Neuronal stem cell (in vitro differentiated cells): ENCODE data around the gene MAGT1.
"Not testable (repeated sequence)": the region's sequence is repeated elsewhere in the genome, so short reads cannot be mapped to it uniquely, and the experiment has no call there.

ENCODE experiments used
- DNase-seq: peaks from one replicate; pipeline ENCODE4 v3.0.0-alpha.2; 2013; ENCODE audit warnings: low spot score
- H2AFZ ChIP-seq: one replicate; pipeline ENCODE4 v1.6.1; 2013; ENCODE audit warnings: mild to moderate bottlenecking, low read length, inconsistent platforms
- H2AK5ac ChIP-seq: 2 replicates; pipeline ENCODE4 v1.6.1; 2013; ENCODE audit warnings: low read depth, mild to moderate bottlenecking, inconsistent platforms, low read length, moderate library complexity, mixed read lengths
- H2BK120ac ChIP-seq: 2 replicates; pipeline ENCODE4 v1.6.1; 2013; ENCODE audit warnings: low read depth, mild to moderate bottlenecking, inconsistent platforms, low read length, moderate library complexity, mixed read lengths
- H2BK12ac ChIP-seq: one replicate; pipeline ENCODE4 v1.6.1; 2013; ENCODE audit warnings: low read length, inconsistent platforms
- H2BK15ac ChIP-seq: 2 replicates; pipeline ENCODE4 v1.6.1; 2013; ENCODE audit warnings: mild to moderate bottlenecking, low read length, inconsistent platforms, mixed read lengths
- H2BK5ac ChIP-seq: one replicate; pipeline ENCODE4 v1.6.1; 2013; ENCODE audit warnings: inconsistent platforms, mild to moderate bottlenecking, low read length, moderate library complexity
- H3K14ac ChIP-seq: one replicate; pipeline ENCODE4 v1.6.1; 2013; ENCODE audit warnings: low read length, inconsistent platforms
- H3K18ac ChIP-seq: 2 replicates; pipeline ENCODE4 v1.6.1; 2013; ENCODE audit warnings: low read length, inconsistent platforms
- H3K23ac ChIP-seq: 2 replicates; pipeline ENCODE4 v1.6.1; 2013; ENCODE audit warnings: low read depth, mild to moderate bottlenecking, mixed read lengths, low read length, inconsistent platforms; ENCODE audit not compliant: poor library complexity
- H3K27ac ChIP-seq: replicated peaks from 3 replicates; pipeline ENCODE4 v1.5.1; 2013; ENCODE audit warnings: low read length, inconsistent platforms
- H3K27me3 ChIP-seq, 3 experiments: 2 replicates each; pipeline ENCODE4 v1.6.1; 2013; ENCODE audit warnings: low read length in 3 of 3, mild to moderate bottlenecking in 2 of 3, inconsistent platforms in 1 of 3, low read depth in 1 of 3, mixed read lengths in 1 of 3, moderate library complexity in 1 of 3; ENCODE audit not compliant: control insufficient read depth in 3 of 3, insufficient read depth in 3 of 3
- H3K36me3 ChIP-seq, 2 donors: replicated peaks in 1 of 2; 2 replicates each; pipeline ENCODE4 v1.6.1; 2013; ENCODE audit warnings: low read length in 2 of 2; ENCODE audit not compliant: control insufficient read depth in 2 of 2, insufficient read depth in 2 of 2
- H3K4ac ChIP-seq: 2 replicates; pipeline ENCODE4 v1.6.1; 2013; ENCODE audit warnings: inconsistent platforms, mild to moderate bottlenecking, low read length, moderate library complexity
- H3K4me1 ChIP-seq, 2 donors: 1 replicate in 1 of 2; 2 replicates in 1 of 2; pipeline ENCODE4 v1.6.1; 2013; ENCODE audit warnings: low read length in 2 of 2, low read depth in 1 of 2; ENCODE audit not compliant: control insufficient read depth in 2 of 2, insufficient read depth in 1 of 2
- H3K4me2 ChIP-seq: one replicate; pipeline ENCODE4 v1.6.1; 2013; ENCODE audit warnings: mild to moderate bottlenecking, low read length, inconsistent platforms; ENCODE audit not compliant: insufficient read depth, poor library complexity, severe bottlenecking
- H3K4me3 ChIP-seq, 2 donors: 2 replicates each; pipeline ENCODE4 v1.5.1; 2013; ENCODE audit warnings: low read length in 2 of 2, mild to moderate bottlenecking in 2 of 2, inconsistent platforms in 1 of 2, moderate library complexity in 1 of 2
- H3K79me1 ChIP-seq: one replicate; pipeline ENCODE4 v1.6.1; 2013; ENCODE audit warnings: low read depth, mild to moderate bottlenecking, inconsistent platforms, low read length, moderate library complexity
- H3K9ac ChIP-seq: one replicate; pipeline ENCODE4 v1.6.1; 2013; ENCODE audit warnings: mild to moderate bottlenecking, low read depth, low read length, inconsistent platforms; ENCODE audit not compliant: poor library complexity
- H3K9me3 ChIP-seq, 2 donors: replicated peaks in 1 of 2; 2 replicates each; pipeline versions ENCODE3 to v1.6.1; 2013; ENCODE audit warnings: low read length in 2 of 2, mild to moderate bottlenecking in 2 of 2, inconsistent platforms in 1 of 2, low read depth in 1 of 2, mixed read lengths in 1 of 2, moderate library complexity in 1 of 2; ENCODE audit not compliant: control insufficient read depth in 2 of 2, insufficient read depth in 1 of 2
- H4K8ac ChIP-seq: one replicate; pipeline ENCODE4 v1.6.1; 2013; ENCODE audit warnings: low read depth, mild to moderate bottlenecking, inconsistent platforms, low read length, moderate library complexity
- H4K91ac ChIP-seq: one replicate; pipeline ENCODE4 v1.6.1; 2013; ENCODE audit warnings: low read length, low read depth, mild to moderate bottlenecking, inconsistent platforms; ENCODE audit not compliant: poor library complexity
- WGBS, 2 donors: extraction: QIAGEN DNeasy Blood & Tissue Kit; methylation state at CpG; one replicate each; pipeline ENCODE4 v1.1.7; 2013; ENCODE audit warnings: missing lambda C conversion rate in 2 of 2, mixed read lengths in 1 of 2; ENCODE audit not compliant: insufficient read length in 2 of 2, insufficient replicate concordance in 1 of 2; ENCODE audit errors: extremely low coverage in 2 of 2; 5-methylcytosine and 5-hydroxymethylcytosine counted together

MAGT1 gene

DNA sequence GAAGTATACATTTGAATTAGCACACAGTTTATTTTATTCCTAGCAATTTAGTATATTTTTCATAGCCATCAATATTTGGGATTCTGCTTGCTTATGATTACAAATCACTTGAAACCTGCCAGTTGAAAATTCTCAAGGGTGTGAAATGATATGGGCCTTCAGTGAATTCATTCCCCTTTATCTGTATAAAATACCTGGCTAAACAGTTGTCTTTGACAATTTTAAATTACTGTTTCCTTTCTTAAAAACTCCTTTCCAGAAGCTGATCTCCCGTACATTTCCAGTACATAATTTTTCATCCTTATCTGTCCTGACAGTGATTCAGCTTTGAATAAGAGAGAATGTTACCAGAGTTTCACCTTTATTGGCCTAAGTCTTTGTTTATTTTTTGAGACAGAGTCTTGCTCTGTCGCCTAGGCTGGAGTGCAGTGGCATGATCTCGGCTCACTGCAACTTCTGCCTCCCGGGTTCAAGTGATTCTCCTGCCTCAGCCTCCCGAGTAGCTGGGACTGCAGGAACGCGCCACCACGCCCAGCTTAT, 29.2 kb upstream of the MAGT1 start:
- no CpG with 5 or more reads among the region's 8 CpGs for WGBS, 2 donors
- Histone ChIP-seq H3K14ac (no peak overlapping the region), H2AK5ac (no peak overlapping the region), H3K4me1 (no peaks in the 10 kb centered on the region), H3K27me3 (no peaks in the 10 kb centered on the region), H3K23ac (no peak overlapping the region), H4K8ac (no peak overlapping the region), H3K79me1 (no peaks in the 10 kb centered on the region), H3K36me3 (no peaks in the 10 kb centered on the region), H3K4me3 (no peak overlapping the region), H2BK15ac (no peak overlapping the region), H3K27ac (no peak overlapping the region), H2BK120ac (no peak overlapping the region), H3K4me2 (no peak overlapping the region), H3K4ac (no peak overlapping the region), H2AFZ (no peak overlapping the region), H3K9ac (no peak overlapping the region), H2BK12ac (no peak overlapping the region), H4K91ac (no peak overlapping the region), H2BK5ac (no peak overlapping the region), H3K9me3 (peaks cover 0 to 3% of the 10 kb centered on the region in 2 donors), H3K18ac (no peak overlapping the region)
- DNase-seq: no peak

DNA sequence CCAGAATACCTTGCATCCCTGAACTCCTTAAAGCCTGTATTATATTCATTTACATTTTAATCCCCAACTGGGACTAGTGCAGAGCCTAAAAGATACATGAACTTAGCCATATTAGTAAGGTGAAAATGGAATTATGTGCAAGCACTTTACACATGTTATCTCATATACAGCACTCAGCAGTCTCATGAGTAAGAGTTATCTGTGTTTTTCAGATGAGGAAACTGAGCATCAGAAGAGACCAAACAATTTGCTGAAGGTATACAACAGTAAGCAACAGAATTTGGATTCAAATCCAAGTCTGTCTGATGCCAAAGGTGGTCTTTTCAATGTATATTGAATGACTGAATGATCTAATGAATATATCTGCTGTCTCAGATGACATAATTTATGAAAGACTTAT, 27.6 kb upstream of the MAGT1 start:
- H4K91ac ChIP-seq: no peak overlapping the region
- DNase-seq: no peak
- no peak overlapping the region for H3K23ac ChIP-seq
- H2BK12ac ChIP-seq: no peak overlapping the region
- no peak overlapping the region for H3K9ac ChIP-seq
- H3K4me3 ChIP-seq: no peak overlapping the region
- no peak overlapping the region for H2BK120ac ChIP-seq
- H3K18ac ChIP-seq: no peak overlapping the region
- no peak overlapping the region for H2AFZ ChIP-seq
- no peak overlapping the region for H3K14ac ChIP-seq
- H3K27ac ChIP-seq: no peak overlapping the region
- no peak overlapping the region for H3K4ac ChIP-seq
- H3K27me3 ChIP-seq: no peaks in the 10 kb centered on the region
- H4K8ac ChIP-seq: no peak overlapping the region
- no peak overlapping the region for H2AK5ac ChIP-seq
- peaks cover 0 to 3% of the 10 kb centered on the region in 2 donors for H3K9me3 ChIP-seq
- H3K79me1 ChIP-seq: no peaks in the 10 kb centered on the region
- H3K4me1 ChIP-seq: no peaks in the 10 kb centered on the region
- H3K36me3 ChIP-seq: no peaks in the 10 kb centered on the region
- H2BK15ac ChIP-seq: no peak overlapping the region
- H2BK5ac ChIP-seq: no peak overlapping the region
- no peak overlapping the region for H3K4me2 ChIP-seq

DNA sequence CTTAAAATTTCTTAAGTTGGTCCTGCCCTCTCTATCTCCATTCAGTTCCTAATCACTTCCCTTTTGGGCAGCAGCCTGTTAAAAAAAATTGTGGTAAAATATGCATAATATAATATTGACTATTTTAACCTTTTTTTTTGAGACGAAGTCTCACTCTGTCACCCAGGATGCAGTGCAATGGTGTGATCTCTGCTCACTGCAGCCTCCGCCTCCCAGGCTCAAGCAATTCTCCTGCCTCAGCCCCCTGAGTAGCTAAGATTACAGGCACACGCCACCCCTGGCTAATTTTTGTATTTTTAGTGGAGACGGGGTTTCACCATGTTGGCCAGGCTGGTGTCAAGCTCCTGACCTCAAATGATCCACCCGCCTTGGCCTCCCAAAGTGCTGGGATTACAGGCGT, 24.1 kb upstream of the MAGT1 start:
- not testable (repeated sequence) for H3K4ac ChIP-seq, H3K9me3 ChIP-seq, H2AFZ ChIP-seq, H2AK5ac ChIP-seq, H3K18ac ChIP-seq, H2BK12ac ChIP-seq, H3K36me3 ChIP-seq, H3K27ac ChIP-seq, H3K79me1 ChIP-seq, H3K9ac ChIP-seq, H3K14ac ChIP-seq, H3K4me2 ChIP-seq, H2BK5ac ChIP-seq, H4K8ac ChIP-seq, H3K23ac ChIP-seq, DNase-seq, H3K4me1 ChIP-seq, H4K91ac ChIP-seq, H2BK15ac ChIP-seq, H3K27me3 ChIP-seq, H3K4me3 ChIP-seq, H2BK120ac ChIP-seq
- WGBS, 2 donors: no CpG with 5 or more reads among the region's 6 CpGs

DNA sequence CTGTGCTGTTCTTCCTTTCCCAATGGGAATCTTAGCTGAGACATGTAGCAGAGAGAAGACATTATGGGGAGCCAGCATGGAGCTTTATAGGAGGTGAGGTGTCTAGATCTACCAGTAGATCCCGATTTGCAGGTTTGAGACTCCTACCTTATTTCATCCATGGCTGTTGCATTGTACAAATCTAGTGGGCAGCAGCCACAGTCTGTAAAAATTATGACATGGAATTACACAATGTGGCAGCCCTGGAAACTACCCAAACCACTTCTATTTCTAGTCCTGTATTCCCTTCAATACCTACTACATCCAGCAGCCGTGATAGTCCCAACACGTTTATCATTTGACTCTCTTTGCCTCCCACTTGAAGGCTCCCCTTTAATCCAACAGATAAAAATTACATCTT, 23.3 kb upstream of the MAGT1 start:
- Histone ChIP-seq H3K4me1 (no peaks in the 10 kb centered on the region), H3K27me3 (no peaks in the 10 kb centered on the region), H3K27ac (no peak overlapping the region), H2BK120ac (no peak overlapping the region), H3K4me3 (no peak overlapping the region), H3K14ac (no peak overlapping the region), H3K36me3 (no peaks in the 10 kb centered on the region), H3K18ac (no peak overlapping the region), H3K23ac (no peak overlapping the region), H4K8ac (no peak overlapping the region), H3K4me2 (no peak overlapping the region), H3K4ac (no peak overlapping the region), H3K9ac (no peak overlapping the region), H3K79me1 (no peaks in the 10 kb centered on the region), H2BK15ac (no peak overlapping the region), H2AK5ac (no peak overlapping the region), H4K91ac (no peak overlapping the region), H2BK5ac (no peak overlapping the region), H3K9me3 (peaks cover 0 to 3% of the 10 kb centered on the region in 2 donors), H2AFZ (no peak overlapping the region), H2BK12ac (no peak overlapping the region)
- no CpG with 5 or more reads among the region's 3 CpGs for WGBS, 2 donors
- no peak for DNase-seq
